Measurements from ENCODE around the gene ESYT1. TPM values are rescaled to one million over a fixed set of nuclear protein-coding genes. Genes with fewer than 3 reads are reported as not detected.

The ESYT1 gene
- total RNA-seq, 1 experiment from 2014 or later, result 111 TPM

GRCh38 chr12:56084958-56085543, 43.0 kb upstream of the ESYT1 start:
- Histone ChIP-seq H2BK20ac (ENCODE audit: low read depth, low read length, poor library complexity, severe bottlenecking) (no peak overlapping the region), H3K23me2 (ENCODE audit: insufficient read length, low read depth, low read length, poor library complexity, severe bottlenecking) (peaks cover 8% of the 10 kb centered on the region), H3K4me2 (ENCODE audit: insufficient read depth, insufficient read length, low read length) (no peak overlapping the region), H3K18ac (ENCODE audit: insufficient read length, low read depth, low read length) (no peak overlapping the region), H4K8ac (replicated peaks; ENCODE audit: insufficient read length, low read depth, low read length) (no peak overlapping the region), H4K20me1 (ENCODE audit: control insufficient read depth, insufficient read depth, insufficient read length) (no peaks in the 10 kb centered on the region), H3T11ph (ENCODE audit: low read length) (no peak overlapping the region), H3K79me2 (ENCODE audit: insufficient read depth, low read length) (peaks cover 7% of the 10 kb centered on the region; the same call in 1 of the 2 replicates), H2BK5ac (ENCODE audit: insufficient read length, low read length) (no peak overlapping the region), H3K27me3 (ENCODE audit: insufficient read depth, low read length) (no peaks in the 10 kb centered on the region; the same call in 1 of the 2 replicates), H3K4me1 (ENCODE audit: insufficient read depth, low read length) (0 out of 2 replicates have a peak, but pooled peaks cover 4% of the 10 kb centered on the region), H2BK15ac (ENCODE audit: low read depth, low read length) (no peak overlapping the region), H2BK120ac (ENCODE audit: low read depth, low read length, poor library complexity, severe bottlenecking) (no peak overlapping the region), H3K4ac (ENCODE audit: low read depth, low read length) (no peak overlapping the region), H2BK12ac (ENCODE audit: insufficient read length, low read depth, low read length) (no peak overlapping the region), H3K27ac (ENCODE audit: insufficient read length, low read depth, low read length) (no peak overlapping the region), H3K14ac (ENCODE audit: insufficient read depth, low read length) (no peak overlapping the region), H3K56ac (ENCODE audit: insufficient read length, low read depth, low read length) (no peak overlapping the region), H3K79me1 (ENCODE audit: insufficient read depth, low read depth, low read length, poor library complexity, severe bottlenecking) (no peaks in the 10 kb centered on the region), H3K23ac (ENCODE audit: insufficient read length, low read depth, low read length) (no peak overlapping the region), H2AK5ac (ENCODE audit: insufficient read length, low read length) (no peak overlapping the region), H2AFZ (ENCODE audit: low read length) (no peak overlapping the region), H3K9ac (ENCODE audit: extremely low read depth, insufficient read length, low read length) (no peak overlapping the region), H3K9me3 (ENCODE audit: control insufficient read depth, low read depth, low read length) (no peaks in the 10 kb centered on the region), H4K91ac (ENCODE audit: insufficient read length, low read depth, low read length) (no peak overlapping the region), H4K5ac (ENCODE audit: insufficient read length, low read depth, low read length) (no peak overlapping the region)
- peaks cover 30 to 63% (median 60%) of the 10 kb centered on the region in 3 experiments for H3K36me3 Mint-ChIP-seq (ENCODE audit: insufficient read depth in 1 of 3, low read depth in 3 of 3)
- peak overlapping the region in 1 of 3 experiments; percentile 42; a peak in 2 of 7 replicates for H3K27ac Mint-ChIP-seq
- no CpG with 5 or more reads among the region's 15 CpGs for WGBS (ENCODE audit: extremely low coverage, insufficient read length, low lambda C conversion rate)
- peaks cover 14 to 18% of the 10 kb centered on the region in 2 experiments for H3K4me1 Mint-ChIP-seq
- no peaks in the 10 kb centered on the region for H3K27me3 Mint-ChIP-seq (ENCODE audit: low read depth)
- DNase-seq, result peak; percentile 76
- H3K9me3 Mint-ChIP-seq, result no peaks in the 10 kb centered on the region
- peak; percentile 79 for TF ChIP-seq CTCF (conservative IDR thresholded peaks at IDR 0.05)
- peak overlapping the region in 1 of 2 experiments; percentile 40; a peak in 1 of 5 replicates for H3K4me3 Mint-ChIP-seq
